ENCODE data around the gene HRNR. TPM values are rescaled to one million over a fixed set of nuclear protein-coding genes. Genes with fewer than 3 reads are reported as not detected.
"Not testable (repeated sequence)": the region's sequence is repeated elsewhere in the genome, so short reads cannot be mapped to it uniquely, and the experiment has no call there.

The HRNR gene
- polyA plus RNA-seq, 2 of the 4 experiments (the other 2 are of a cell fraction): not detected

DNA sequence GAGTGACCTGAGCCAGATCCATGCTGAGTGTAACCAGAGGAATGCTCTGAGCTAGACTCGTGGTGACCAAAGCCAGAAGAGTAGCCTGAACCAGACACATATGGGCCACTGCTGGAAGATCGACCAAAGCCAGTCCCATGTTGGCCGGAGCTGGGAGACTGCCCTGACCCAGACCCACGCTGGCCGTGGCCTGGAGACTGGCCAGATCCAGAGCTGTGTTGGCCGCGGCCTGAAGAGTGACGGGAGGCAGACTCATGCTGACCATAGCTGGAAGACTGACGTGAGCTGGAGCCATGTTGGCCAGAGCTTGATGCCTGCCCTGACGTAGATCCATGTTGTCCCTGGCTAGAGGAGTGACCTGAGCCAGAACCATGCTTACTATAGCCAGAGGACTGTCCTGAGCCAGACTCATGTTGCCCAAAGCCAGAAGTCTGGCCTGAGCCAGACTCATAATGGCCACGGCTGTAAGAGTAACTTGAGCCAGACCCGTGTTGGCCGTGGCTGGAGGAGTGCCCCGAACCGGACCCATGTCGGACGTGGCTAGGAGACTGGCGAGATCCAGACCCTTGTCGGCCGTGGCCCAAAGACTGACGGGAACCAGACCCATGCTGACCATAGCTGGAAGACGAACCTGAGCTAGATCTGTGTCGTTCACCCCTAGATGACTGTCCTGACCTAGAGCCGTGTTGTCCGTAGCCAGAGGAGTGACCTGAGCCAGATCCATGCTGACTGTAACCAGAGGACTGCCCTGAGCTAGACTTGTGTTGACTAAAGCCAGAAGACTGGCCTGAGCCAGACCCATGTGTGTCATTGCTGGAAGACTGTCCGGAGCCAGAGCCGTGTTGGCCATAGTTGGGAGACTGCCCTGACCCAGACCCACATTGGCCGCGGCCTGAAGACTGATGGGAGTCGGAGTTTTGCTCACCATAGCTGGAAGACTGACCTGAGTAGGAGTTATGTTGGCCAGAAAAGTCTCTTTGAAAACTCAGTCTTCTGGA is 3.5 kb downstream of the HRNR start:
- POLR2A ChIA-PET: no interaction called here
- no peaks in the 10 kb centered on the region for H3K4me1 ChIP-seq

DNA sequence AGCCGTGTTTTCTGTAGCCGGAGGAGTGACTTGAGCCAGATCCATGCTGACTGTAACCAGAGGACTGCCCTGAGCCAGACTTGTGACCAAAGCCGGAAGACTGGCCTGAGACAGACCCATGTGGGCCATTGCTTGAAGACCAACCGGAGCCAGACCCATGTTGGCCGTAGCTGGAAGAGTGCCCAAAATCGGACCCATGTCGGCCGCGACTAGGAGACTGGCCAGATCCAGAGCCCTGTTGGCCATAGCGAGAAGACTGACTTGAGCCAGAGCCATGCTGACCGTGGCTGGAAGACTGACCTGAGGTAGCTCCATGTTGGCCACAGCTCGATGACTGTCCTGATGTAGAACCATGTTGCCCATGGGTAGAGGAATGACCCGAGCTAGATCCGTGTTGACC is 4.6 kb downstream of the HRNR start:
- CTCF ChIA-PET: interaction anchor here (1.0 kb wide), 1 partner anchor 23 kb away, joined by 3 read pairs; no protein-coding TSS in a partner anchor
- ATAC-seq: not testable (repeated sequence)

More for the DNA sequence above, 3.5 kb downstream of the HRNR start:
- TF ChIP-seq, protein P1, sequence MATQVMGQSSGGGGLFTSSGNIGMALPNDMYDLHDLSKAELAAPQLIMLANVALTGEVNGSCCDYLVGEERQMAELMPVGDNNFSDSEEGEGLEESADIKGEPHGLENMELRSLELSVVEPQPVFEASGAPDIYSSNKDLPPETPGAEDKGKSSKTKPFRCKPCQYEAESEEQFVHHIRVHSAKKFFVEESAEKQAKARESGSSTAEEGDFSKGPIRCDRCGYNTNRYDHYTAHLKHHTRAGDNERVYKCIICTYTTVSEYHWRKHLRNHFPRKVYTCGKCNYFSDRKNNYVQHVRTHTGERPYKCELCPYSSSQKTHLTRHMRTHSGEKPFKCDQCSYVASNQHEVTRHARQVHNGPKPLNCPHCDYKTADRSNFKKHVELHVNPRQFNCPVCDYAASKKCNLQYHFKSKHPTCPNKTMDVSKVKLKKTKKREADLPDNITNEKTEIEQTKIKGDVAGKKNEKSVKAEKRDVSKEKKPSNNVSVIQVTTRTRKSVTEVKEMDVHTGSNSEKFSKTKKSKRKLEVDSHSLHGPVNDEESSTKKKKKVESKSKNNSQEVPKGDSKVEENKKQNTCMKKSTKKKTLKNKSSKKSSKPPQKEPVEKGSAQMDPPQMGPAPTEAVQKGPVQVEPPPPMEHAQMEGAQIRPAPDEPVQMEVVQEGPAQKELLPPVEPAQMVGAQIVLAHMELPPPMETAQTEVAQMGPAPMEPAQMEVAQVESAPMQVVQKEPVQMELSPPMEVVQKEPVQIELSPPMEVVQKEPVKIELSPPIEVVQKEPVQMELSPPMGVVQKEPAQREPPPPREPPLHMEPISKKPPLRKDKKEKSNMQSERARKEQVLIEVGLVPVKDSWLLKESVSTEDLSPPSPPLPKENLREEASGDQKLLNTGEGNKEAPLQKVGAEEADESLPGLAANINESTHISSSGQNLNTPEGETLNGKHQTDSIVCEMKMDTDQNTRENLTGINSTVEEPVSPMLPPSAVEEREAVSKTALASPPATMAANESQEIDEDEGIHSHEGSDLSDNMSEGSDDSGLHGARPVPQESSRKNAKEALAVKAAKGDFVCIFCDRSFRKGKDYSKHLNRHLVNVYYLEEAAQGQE (IDR thresholded peaks at IDR 0.05): no peak
- CTCF ChIA-PET: interaction anchor here (1.0 kb wide), 1 partner anchor 22 kb away, joined by 3 read pairs; no protein-coding TSS in a partner anchor
- ATAC-seq (no peak), FAIRE-seq (no peak), DNase-seq (ENCODE audit: low read depth in 1 of 2, low spot score in 1 of 2) (no peak)
- Histone ChIP-seq H3K9me3 (peaks cover 5% of the 10 kb centered on the region; the same call in 2 of the 3 replicates), H3K4me3 (no peak overlapping the region), H3K4me2 (no peak overlapping the region), H3K27ac (no peak overlapping the region)
- 68% methylated on average over 30 of the region's 30 CpGs for WGBS (ENCODE audit: missing lambda C conversion rate)

DNA sequence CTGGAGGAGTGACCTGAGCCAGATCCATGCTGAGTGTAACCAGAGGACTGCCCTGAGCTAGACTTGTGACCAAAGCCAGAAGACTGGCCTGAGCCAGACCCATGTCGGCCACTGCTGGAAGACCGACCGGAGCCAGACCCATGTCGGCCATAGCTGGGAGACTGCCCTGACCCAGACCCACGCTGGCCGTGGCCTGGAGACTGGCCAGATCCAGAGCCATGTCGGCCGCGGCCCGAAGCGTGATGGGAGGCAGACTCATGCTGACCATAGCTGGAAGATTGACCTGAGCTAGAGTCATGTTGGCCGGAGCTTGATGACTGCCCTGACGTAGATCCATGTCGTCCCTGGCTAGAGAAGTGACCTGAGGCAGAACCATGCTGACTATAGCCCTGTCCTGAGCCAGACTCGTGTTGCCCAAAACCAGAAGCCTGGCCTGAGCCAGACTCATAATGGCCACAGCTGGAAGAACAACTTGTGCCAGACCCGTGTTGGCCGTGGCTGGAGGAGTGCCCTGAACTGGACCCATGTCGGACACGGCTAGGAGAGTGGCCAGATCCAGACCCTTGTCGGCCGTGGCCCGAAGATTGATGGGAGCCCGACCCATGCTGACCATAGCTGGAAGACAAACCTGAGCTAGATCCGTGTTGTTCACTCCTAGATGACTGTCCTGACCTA is 5.1 kb downstream of the HRNR start:
- TF ChIP-seq CBX8 (IDR thresholded peaks at IDR 0.05) (no peak), ESRRA (IDR thresholded peaks at IDR 0.05; ENCODE audit: borderline replicate concordance, low read length) (no peak), HEYL (CRISPR knock-in tag; IDR thresholded peaks at IDR 0.05) (no peak), CEBPB (IDR thresholded peaks at IDR 0.05) (no peak), HDAC2 (IDR thresholded peaks at IDR 0.05) (no peak), ZC3H11A (IDR thresholded peaks at IDR 0.05) (no peak), BHLHE40 (IDR thresholded peaks at IDR 0.05; ENCODE audit: low read depth, low read length) (no peak), HOXB13 (CRISPR knock-in tag; IDR thresholded peaks at IDR 0.05; ENCODE audit: low read depth) (no peak), GATA3 (IDR thresholded peaks at IDR 0.05; ENCODE audit: borderline replicate concordance) (no peak), KDM1A (IDR thresholded peaks at IDR 0.05; ENCODE audit: low read depth) (no peak), EHMT2 (IDR thresholded peaks at IDR 0.05; ENCODE audit: low read depth) (no peak), MAFK (IDR thresholded peaks at IDR 0.05; ENCODE audit: partially characterized antibody) (no peak), EHF (CRISPR knock-in tag; IDR thresholded peaks at IDR 0.05) (no peak), POLR2AphosphoS2 (conservative IDR thresholded peaks at IDR 0.05; ENCODE audit: low read length) (no peak)
- TF ChIP-seq, protein P2, sequence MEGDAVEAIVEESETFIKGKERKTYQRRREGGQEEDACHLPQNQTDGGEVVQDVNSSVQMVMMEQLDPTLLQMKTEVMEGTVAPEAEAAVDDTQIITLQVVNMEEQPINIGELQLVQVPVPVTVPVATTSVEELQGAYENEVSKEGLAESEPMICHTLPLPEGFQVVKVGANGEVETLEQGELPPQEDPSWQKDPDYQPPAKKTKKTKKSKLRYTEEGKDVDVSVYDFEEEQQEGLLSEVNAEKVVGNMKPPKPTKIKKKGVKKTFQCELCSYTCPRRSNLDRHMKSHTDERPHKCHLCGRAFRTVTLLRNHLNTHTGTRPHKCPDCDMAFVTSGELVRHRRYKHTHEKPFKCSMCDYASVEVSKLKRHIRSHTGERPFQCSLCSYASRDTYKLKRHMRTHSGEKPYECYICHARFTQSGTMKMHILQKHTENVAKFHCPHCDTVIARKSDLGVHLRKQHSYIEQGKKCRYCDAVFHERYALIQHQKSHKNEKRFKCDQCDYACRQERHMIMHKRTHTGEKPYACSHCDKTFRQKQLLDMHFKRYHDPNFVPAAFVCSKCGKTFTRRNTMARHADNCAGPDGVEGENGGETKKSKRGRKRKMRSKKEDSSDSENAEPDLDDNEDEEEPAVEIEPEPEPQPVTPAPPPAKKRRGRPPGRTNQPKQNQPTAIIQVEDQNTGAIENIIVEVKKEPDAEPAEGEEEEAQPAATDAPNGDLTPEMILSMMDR (IDR thresholded peaks at IDR 0.05): no peak
- TF ChIP-seq, protein P3, sequence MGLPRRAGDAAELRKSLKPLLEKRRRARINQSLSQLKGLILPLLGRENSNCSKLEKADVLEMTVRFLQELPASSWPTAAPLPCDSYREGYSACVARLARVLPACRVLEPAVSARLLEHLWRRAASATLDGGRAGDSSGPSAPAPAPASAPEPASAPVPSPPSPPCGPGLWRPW (IDR thresholded peaks at IDR 0.05): no peak
- TF ChIP-seq, protein P4, sequence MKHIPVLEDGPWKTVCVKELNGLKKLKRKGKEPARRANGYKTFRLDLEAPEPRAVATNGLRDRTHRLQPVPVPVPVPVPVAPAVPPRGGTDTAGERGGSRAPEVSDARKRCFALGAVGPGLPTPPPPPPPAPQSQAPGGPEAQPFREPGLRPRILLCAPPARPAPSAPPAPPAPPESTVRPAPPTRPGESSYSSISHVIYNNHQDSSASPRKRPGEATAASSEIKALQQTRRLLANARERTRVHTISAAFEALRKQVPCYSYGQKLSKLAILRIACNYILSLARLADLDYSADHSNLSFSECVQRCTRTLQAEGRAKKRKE (CRISPR knock-in tag; IDR thresholded peaks at IDR 0.05; ENCODE audit: low read depth): no peak
- CTCF ChIA-PET: interaction anchor here (0.9 kb wide), 1 partner anchor 33 kb away, joined by 4 read pairs; no protein-coding TSS in a partner anchor
- no peak overlapping the region for H3K4me2 ChIP-seq
- FAIRE-seq (no peak), ATAC-seq (no peak), DNase-seq (ENCODE audit: low read depth in 1 of 2, low spot score in 1 of 2) (no peak)
- H3K9me3 ChIP-seq: peaks cover 5% of the 10 kb centered on the region; the same call in 2 of the 3 replicates
- no peak overlapping the region for H3K4me3 ChIP-seq
- H3K4me1 ChIP-seq: no peaks in the 10 kb centered on the region
- WGBS (ENCODE audit: missing lambda C conversion rate): 67% methylated on average over 19 of the region's 24 CpGs
- H3K27ac ChIP-seq: no peak overlapping the region
- POLR2A ChIA-PET: no interaction called here

More for the DNA sequence above, 4.6 kb downstream of the HRNR start:
- H3K9me3 ChIP-seq; H3K4me3 ChIP-seq; H3K27ac ChIP-seq; H3K4me2 ChIP-seq; FAIRE-seq; DNase-seq (ENCODE audit: low read depth in 1 of 2, low spot score in 1 of 2); POLR2A ChIA-PET; H3K4me1 ChIP-seq: not testable (repeated sequence)
- 58% methylated on average over 14 of the region's 14 CpGs for WGBS (ENCODE audit: missing lambda C conversion rate)

DNA sequence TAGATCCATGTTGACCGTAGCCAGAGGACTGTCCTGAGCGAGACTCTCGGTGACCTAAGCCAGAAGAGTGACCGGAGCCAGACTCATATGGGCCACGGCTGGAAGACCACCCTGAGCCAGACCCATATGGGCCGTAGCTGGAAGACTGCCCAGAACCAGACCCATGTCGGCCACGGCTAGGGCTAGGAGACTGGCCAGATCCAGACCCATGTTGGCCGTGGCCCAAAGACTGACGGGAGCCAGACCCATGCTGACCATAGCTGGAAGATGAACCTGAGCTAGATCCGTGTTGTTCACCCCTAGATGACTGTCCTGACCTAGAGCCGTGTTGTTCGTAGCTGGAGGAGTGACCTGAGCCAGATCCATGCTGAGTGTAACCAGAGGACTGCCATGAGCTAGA is 8.4 kb downstream of the HRNR start:
- ATAC-seq; H3K4me2 ChIP-seq; CTCF ChIA-PET; H3K27ac ChIP-seq; H3K4me1 ChIP-seq; POLR2A ChIA-PET; DNase-seq (ENCODE audit: low read depth in 1 of 2, low spot score in 1 of 2); H3K9me3 ChIP-seq; FAIRE-seq; H3K4me3 ChIP-seq: not testable (repeated sequence)
- 55% methylated on average over 13 of the region's 13 CpGs for WGBS (ENCODE audit: missing lambda C conversion rate)

DNA sequence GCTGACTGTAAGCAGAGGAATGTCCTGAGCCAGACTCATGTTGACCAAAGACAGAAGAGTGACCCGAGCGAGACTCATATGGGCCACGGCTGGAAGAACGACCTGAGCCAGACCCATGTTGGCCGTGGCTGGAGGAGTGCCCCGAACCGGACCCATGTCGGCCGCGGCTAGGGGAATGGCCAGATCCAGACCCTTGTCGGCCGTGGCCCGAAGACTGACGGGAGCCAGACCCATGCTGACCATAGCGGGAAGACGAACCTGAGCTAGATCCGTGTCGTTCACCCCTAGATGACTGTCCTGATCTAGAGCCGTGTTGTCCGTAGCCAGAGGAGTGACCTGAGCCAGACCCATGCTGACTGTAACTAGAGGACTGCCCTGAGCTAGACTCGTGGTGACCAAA is 9.1 kb downstream of the HRNR start:
- POLR2A ChIA-PET; H3K4me1 ChIP-seq; FAIRE-seq; H3K9me3 ChIP-seq; H3K27ac ChIP-seq; H3K4me2 ChIP-seq; CTCF ChIA-PET; ATAC-seq; H3K4me3 ChIP-seq; DNase-seq (ENCODE audit: low read depth in 1 of 2, low spot score in 1 of 2): not testable (repeated sequence)
- WGBS (ENCODE audit: missing lambda C conversion rate): 85% methylated on average over 12 of the region's 21 CpGs
